ENCODE data around the gene SNAPC2. TPM values are rescaled to one million over a fixed set of nuclear protein-coding genes. Genes with fewer than 3 reads are reported as not detected.

Gene SNAPC2
- total RNA-seq, 1 donor from 2014 or later: 10.3 TPM

DNA sequence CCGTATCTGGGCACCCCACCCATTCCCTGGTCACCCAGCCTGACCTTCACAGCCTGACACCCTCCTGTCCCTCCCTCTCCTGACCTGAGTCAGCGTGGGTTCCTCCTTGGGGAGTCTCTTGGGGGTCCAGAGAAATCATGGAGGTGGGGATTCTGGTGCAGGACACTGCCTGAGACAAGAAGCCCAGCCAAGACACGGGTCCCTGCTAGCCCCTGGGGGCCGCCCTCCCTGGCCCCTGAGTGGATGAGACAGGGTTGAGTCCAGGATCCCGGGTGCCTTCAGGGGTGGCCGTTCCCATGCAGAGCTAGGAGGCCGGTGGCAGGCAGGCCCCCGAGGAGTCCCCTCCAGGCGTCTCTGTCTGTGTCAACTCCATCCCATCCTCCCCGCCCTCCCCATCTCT is 14.9 kb upstream of the SNAPC2 start:
- no peak for ATAC-seq
- intact Hi-C loops (cut with DNase I): no loop called here
- DNase-seq (ENCODE audit: missing footprints): peak; percentile 44

DNA sequence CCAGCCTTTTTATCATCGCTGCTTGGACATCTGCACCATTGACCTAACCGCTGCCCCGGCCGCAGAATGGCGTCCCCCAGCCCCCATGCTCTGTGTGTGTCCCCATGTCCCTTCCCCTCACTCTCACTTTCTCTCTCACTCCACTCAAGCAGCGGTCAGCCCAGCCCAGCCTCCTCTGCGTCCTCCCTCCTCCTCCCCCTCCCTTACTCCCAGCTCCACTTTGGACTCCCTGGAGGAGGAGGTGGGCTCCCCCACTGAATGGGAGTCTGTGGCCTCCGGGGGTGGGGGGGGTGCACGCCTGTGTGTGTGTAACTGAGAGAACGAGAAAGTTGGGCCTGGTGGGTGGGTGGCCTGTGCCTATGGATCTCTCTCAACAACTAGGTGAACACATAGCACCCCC is 14.3 kb upstream of the SNAPC2 start:
- no peak for ATAC-seq
- intact Hi-C loops (cut with DNase I): no loop called here
- peak; percentile 32 for DNase-seq (ENCODE audit: missing footprints)

DNA sequence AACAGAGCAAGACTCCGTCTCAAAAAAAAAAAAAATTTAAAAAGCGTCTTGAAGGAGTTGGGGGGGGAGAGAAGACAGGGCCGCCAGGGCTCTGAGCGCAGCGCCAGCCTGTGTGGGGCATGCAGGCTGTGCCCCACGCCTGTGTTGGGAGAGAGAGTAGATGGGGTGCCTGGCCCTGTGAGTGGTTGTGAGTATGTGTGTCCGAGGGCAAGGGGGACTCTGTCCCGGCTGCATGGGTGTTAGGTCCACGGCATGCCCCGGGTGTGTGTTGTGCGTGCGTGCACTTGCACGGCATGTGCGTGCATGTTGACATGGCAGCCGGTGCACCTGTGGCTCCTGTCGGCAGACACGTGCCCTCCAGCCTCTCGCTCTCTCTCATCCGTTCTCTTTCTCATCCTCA is 13.0 kb upstream of the SNAPC2 start:
- no peak for ATAC-seq
- DNase-seq (ENCODE audit: missing footprints): peak; percentile 63
- intact Hi-C loops (cut with DNase I): no loop called here

DNA sequence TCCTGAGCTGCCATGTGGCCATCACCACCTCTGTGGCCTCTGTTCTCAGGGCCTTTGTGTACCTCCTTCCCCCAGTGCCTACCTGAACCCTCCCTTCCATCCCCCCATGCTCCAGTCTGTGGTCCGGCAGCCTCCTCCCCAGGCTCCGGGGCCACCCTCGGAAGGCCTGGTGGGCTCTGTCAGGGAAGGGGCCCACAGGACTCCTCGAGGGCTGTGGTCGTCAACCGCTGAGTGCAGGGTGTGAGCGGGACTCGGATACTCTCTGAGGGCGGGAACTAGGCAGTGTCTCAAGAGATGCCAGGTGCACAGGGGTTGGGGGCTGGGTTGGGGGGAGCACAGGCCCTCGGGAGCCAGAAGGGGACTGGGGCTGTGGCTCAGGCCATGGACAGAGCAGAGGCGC is 12.6 kb upstream of the SNAPC2 start:
- ATAC-seq (no peak), DNase-seq (ENCODE audit: missing footprints) (no peak)
- intact Hi-C loops (cut with DNase I): no loop called here

- no peak for DNase-seq (ENCODE audit: missing footprints)
- intact Hi-C loops (cut with DNase I): no loop called here
- ATAC-seq: no peak
Measured at GRCh38 chr19:7908078-7908699, 11.9 kb upstream of the SNAPC2 start.

DNA sequence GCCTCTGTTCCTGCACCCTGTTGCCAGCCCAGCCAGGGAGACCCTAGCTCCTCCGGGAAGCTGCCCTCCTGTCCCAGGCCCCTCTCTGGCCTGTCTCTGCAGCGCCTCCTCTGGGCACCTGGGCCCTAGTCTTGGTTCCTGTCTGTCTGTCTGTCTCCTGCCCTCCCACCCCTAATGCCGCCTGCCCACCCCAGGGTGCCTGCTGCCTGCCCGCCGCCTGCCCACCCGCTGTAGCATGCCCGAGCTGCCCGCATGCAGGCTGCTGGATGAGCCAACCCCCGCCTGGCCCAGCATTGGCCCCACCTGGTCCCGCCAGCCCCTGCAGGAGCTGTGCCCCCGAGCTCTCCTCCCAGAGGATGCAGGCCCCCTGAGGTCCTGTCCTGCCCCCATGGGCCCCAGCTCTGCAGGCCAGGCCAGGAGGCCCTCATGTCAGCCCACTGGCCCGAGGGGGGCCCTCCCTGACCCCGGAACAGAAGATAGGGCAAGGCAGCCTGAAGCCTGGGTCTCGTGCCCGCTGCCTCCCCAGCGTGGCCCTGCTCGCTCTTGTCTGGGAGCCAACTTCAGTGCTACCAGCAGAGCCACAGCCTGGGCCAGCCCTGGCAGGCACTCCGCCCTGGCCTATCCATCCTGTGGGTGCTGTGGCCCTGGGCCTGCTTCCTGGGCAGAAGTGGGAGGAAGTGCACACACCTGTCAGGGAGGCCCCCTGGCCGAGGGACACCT is 11.2 kb upstream of the SNAPC2 start:
- intact Hi-C loops (cut with DNase I): no loop called here

GRCh38 chr19:7909471-7910067 is 10.6 kb upstream of the SNAPC2 start:
- intact Hi-C loops (cut with DNase I): no loop called here
- no peak for ATAC-seq

More for the DNA sequence above, 11.2 kb upstream of the SNAPC2 start:
- ATAC-seq (peak; percentile 5), DNase-seq (ENCODE audit: missing footprints) (no peak)

GRCh38 chr19:7910321-7911161 is 9.6 kb upstream of the SNAPC2 start:
- intact Hi-C loops (cut with DNase I): no loop called here
- ATAC-seq: no peak
- DNase-seq (ENCODE audit: missing footprints): no peak

More at GRCh38 chr19:7909471-7910067, 10.6 kb upstream of the SNAPC2 start:
- no peak for DNase-seq (ENCODE audit: missing footprints)

- DNase-seq (ENCODE audit: missing footprints) (no peak), ATAC-seq (no peak)
- intact Hi-C loops (cut with DNase I): no loop called here
Measured at GRCh38 chr19:7911508-7912143, 8.5 kb upstream of the SNAPC2 start.

DNA sequence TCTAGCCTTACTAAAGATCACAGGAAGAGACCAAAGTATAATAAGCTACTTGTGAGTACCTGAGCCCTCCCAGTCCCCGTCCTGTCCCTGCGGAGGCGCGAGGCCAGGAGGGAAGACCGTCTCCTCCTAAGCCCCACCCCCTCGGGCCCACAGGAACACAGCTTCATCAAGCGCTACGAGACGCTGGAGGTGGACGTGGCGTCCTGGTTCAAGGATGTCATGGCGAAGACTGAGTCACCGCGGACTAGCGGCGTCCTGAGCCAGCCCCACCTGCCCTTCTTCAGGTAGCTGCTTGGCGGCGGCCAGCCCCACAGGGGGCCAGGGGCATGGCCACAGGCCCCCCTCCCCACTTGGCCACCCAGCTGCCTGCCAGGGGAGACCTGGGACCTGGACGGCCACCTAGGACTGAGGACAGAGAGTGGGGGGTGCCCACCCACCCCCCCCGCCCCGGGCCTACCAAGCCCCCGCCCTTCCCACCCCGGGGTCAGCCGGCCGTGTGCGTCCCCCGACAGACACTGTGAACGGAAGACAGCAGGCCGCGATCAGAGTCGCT is 7.9 kb upstream of the SNAPC2 start:
- DNase-seq (ENCODE audit: missing footprints) (no peak), ATAC-seq (no peak)
- intact Hi-C loops (cut with DNase I): no loop called here

DNA sequence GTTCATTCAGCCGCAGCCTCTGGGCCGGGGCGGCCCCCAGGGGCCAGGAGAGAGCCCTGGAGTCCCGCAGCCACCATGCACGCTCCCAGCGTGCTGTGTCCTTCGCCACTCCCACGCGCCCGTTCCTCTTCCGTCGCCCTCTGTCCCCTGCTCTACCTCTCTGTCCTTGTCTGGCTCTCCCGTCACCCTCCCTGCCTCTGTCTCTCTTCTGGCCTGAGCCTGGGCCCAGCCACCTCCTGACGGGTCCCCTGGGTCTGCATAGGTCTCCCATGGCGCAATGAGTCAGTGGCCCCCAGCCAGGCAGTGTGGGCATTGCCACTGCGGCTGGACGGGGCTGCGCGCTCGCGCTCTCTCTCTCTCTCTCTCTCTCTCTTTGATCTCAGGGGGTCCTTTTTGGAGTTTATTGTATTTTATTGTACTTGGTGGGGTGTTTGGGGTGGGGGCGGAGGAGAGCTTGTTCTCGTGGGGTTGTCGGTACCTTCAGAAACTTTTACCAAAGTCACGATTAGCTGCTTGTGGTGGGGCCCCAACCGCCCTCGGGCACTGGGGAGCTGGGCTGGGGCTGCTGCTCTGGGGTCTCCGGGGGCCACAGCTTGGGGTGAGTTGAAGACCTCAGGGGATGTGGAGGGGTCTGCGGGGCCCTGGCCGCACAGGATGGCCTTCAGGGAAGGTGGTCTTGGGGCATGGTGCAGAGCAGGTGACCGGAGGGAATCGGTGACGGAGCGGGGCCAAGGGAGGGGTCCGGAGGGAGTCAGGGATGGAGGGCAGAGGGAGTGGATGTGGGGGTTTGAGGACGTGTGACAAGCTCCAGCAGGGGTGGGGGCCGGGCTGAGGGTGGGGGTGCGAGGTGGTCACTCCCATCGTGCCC is 7.2 kb upstream of the SNAPC2 start:
- ATAC-seq (no peak), DNase-seq (ENCODE audit: missing footprints) (no peak)
- intact Hi-C loops (cut with DNase I): no loop called here

- ATAC-seq: no peak
- intact Hi-C loops (cut with DNase I): no loop called here
Measured at GRCh38 chr19:7913652-7914051, 6.5 kb upstream of the SNAPC2 start.

GRCh38 chr19:7914099-7914498 is 6.0 kb upstream of the SNAPC2 start:
- no peak for DNase-seq (ENCODE audit: missing footprints)
- intact Hi-C loops (cut with DNase I): no loop called here
- ATAC-seq: no peak

More at GRCh38 chr19:7913652-7914051, 6.5 kb upstream of the SNAPC2 start:
- DNase-seq (ENCODE audit: missing footprints): no peak

GRCh38 chr19:7914598-7915045 is 5.5 kb upstream of the SNAPC2 start, which contains the start of gene TGFBR3L:
TGFBR3L (plus strand) TSS chr19:7914830.
- intact Hi-C loops (cut with DNase I): no loop called here
- ATAC-seq (no peak), DNase-seq (ENCODE audit: missing footprints) (no peak)

DNA sequence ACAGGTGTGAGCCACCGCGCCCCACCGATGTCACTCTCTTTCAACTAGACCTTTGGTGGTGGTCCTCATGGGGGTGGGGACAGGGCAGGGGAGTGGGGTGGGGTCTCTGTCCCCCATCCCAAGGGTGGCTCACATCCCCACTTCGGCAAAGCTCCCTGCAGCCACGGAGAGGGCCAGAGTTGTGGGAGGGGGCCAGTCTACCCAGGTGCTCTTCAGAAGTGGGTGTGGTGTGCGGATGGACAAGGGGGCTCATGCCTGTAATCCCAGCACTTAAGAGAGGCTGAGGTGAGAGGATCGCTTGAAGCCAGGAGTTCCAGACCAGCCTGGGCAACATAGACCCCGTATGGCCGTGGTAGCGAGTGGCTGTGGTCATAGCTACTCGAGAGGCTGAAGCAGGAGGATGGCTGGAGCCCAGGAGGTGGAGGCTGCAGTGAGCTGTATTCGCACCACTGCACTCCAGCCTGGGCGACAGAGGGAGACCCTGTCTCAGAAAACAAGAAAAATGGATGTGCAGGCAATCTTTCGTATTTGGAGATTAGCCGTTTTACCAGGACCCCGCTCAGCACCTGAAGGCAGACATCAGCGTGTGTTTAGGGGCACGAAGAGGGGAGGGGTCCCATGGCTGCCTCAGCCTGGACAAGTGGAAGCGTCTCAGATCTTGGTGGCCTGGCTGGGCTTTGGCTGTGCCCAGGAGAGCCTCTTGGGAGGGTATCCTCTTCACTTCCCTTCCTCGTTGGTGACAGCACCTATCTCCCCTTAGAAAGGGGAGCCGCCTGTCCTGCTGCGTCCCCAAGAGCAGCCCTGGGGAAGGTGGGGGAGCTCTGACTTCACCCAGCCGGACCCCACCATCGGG is 4.7 kb upstream of the SNAPC2 start:
- ATAC-seq: no peak
- no peak for DNase-seq (ENCODE audit: missing footprints)
- intact Hi-C loops (cut with DNase I): no loop called here

- no peak for DNase-seq (ENCODE audit: missing footprints)
- intact Hi-C loops (cut with DNase I): no loop called here
- no peak for ATAC-seq
Measured at GRCh38 chr19:7916103-7916954, 3.8 kb upstream of the SNAPC2 start.

Measured in Right ventricle myocardium inferior (tissue), 1 donor.